Left renal pelvis (tissue), 4 donors: ENCODE measurements around the gene TAS2R38. TPM values are rescaled to one million over a fixed set of nuclear protein-coding genes. Genes with fewer than 3 reads are reported as not detected.

Experiments used
- DNase-seq, 4 donors: peaks; one replicate each; pipeline ENCODE4 v3.0.0-alpha.2; 2013; ENCODE audit warnings: low read depth in 4 of 4, low spot score in 3 of 4
- polyA plus RNA-seq, 4 donors: library from polyadenylated mRNA; unstranded; fragments of 120-200 nt; gene quantifications; one replicate each; pipeline ENCODE4 v1.2.1, GENCODE V29; 2013; ENCODE audit not compliant: insufficient read length in 4 of 4

Gene TAS2R38
- polyA plus RNA-seq, 4 donors, result 0.15 TPM; not detected in 3

DNA sequence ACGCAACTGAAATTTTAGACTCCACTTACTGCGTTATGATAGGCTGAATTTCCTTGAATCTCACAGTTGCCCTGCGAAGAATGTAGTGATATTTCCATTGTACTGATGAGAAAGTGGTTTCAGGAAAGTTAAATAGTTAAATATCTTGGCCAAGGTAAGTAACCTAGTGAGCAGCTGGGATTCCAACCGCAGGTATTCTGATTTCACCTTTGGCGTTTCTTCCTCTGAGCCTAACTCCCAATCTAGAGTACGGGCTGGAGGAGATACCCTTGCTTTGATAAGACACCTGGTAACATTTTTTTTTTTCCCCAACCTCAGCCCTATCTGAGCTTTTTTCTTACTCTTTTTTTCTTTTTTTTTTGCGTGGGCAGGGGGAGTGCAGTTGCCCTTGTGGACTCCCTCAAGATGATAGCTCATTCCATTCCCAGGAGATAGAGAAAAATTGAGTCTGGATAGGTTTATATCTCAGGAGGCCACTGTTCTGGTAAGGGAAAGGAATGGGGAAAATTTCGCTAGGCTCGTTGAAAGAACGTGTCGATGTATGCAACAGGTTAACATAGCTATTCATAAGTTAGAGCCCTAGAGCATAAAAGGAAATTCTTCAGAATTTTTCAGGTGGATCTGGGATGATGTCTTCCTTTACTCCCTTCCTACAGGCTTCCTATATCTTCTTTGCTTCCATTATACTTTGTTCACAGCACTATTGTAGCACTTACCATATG, 3.1 kb upstream of the TAS2R38 start:
- no peak for DNase-seq

DNA sequence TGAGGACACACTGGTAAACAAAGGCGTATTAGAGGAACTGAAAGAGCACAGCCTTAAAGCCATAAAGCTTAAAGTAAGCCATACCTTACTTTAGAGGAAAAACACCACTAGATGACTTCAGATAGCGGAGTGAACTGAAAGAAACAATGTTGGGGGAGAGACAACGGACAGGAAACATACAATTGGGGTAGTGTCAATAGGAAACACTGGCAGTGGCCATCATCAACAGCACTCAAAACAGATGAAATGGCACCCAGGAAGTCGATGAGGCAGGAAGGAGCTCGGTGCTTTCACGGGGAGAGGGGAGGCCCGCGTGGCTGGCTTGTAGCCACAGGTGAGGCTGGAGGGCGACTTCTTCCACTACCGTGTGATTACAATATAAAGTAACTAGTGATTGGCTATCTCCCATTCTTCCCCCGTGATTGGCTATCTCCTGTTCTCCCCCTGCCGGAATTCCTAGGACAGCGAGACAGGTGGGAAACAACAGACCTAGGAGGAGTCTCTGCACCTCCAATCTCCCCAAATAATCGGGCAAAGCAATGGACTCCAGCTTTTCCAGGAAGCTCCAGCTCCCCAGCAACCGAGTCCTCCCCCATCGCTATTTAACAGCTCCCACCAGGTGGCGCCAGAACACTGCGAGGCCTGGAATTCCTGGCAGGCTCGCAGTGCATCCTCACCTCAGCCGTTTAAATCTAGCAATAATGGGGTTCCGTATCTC, 2.4 kb upstream of the TAS2R38 start:
- peak; percentile 25 to 63 (median 44) for DNase-seq

DNA sequence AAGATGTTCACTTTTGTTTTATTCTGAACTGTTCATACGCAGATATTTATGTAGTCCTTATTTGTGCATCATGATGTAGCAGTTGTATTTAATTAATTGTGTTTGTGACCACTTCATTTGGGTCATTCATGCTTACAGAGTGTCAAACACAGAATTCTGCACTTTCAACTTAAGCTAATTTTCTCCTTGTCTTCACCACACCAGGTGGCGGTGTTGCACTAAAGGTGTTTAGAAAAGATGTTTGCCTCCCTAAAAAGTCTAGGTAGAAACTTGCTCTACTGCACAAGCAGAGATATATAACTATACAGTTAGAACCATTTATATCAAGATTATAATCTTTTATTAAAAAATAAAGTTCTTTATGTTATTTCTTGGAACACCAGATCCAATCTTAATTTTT, 1.3 kb upstream of the TAS2R38 start:
- no peak for DNase-seq

DNA sequence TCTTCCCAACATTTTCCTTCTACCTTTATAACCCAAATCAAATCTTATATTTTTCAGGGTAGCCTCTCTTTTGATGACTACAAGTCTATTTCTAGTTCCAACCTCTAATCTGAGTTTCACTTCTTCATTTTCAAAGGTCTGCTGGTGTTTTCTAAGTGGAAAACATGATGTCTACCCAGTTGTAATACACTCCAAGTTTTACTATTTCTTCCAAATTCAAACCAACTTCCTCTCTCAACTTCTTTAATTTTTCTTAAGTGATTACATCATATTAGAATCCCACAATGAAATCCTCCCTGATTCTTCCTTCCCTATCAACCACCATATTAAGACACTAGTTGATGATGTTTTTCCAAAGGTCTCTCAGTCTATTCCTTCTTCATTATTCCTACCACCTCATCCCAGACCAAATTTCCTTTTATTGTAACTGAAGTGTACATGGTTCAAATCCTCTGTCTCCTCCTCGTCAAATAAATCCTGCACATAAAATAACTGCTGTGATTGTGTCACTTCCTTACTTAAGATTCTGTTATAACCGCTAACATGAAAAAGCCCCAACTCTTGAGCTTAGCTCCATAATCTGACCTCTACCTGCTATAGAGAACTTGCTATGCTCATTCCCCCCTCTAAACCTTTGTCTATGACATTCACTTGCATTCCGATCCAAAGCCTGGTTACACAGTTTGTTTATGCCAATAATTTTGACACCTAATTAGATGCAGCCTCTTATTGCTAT, 12.7 kb downstream of the TAS2R38 start:
- DNase-seq, result no peak

DNA sequence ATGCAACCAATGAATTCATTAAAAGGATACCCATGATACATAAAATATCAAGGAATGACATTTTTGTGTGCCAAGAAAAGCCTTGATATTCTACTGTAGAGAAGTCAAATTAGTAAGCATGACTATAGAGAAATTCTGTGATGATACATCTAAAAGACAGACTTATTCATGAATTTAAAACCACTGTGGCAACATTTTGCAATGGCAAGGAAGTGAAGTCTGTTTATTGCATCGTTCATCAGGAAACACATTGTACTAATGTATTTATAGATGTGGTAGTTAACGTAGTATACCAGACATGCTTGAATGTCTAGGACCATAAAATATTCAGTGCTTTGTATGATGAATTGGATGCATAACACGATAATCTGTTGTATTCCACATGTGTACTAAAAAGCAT, 17.5 kb downstream of the TAS2R38 start:
- DNase-seq, result no peak

DNA sequence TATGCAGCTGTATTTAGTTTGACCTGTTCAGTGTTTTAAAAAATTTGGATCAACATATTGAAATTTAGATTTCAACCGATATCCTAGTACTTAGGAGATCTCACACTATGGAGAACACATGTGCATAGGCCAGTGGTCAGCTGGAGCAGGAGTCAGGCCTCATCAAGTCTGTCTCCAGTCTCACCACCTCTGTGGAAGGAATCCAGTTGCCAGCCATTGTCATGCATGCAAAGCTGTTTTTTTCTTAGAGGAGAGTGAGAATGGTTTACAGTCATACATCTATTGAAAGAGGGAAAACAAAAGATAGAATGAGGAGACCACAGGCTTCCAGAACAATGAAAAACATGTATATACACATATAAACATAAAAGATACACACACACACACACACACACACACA, 19.2 kb downstream of the TAS2R38 start:
- no peak for DNase-seq

DNA sequence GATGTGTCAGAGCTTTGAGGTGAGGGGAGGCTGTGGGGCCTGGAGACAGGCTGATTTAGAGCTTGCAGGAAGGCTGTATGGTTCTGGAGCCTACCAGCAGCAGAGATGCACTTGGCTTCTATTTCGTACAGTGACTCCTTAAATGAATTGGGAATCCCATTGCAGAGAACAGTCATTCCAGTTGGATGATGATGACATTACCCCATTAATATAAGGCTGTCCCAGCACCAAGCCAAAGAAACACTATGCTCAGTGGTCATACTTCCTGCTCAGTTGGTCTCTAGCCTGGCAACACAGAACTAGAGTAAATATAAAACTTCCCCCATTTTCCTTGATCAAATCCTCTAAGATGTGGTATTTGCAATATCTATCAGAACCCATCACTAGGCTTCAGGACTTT, 21.1 kb downstream of the TAS2R38 start:
- no peak for DNase-seq

DNA sequence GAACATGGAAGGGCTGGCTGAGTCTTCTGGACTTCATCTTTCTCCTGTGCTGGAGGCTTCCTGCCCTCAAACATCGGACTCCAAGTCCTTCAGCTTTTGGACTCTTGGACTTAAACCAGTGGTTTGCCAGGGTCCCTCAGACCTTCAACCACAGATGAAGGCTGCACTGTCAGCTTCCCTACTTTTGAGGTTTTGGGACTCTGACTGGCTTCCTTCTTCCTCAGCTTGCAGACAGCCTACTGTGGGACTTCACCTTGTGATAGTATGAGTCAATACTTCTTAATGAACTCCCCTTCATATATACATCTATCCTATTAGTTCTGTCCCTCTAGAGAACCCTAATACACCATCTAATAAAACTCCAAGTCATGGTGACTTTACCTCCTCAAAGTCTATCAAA, 22.8 kb downstream of the TAS2R38 start:
- DNase-seq, result no peak

DNA sequence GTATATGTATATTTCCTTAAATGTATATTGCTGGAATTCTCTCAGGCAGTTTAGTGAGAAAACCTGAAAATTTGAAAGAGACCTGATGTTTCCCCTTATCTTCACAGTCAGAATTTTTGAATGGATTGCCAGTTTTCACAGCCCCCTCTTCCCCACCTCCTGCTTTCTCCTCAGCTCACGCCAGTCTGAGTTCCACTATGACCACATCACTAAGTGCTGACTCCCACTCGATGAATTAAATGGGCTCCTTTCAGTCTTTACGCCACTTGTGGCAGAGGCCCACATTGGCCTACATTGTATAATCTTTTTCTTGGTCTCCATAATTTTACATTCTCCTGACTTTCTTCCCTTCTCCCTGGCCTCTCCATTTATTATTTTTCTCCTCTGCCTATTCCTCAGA, 23.7 kb downstream of the TAS2R38 start:
- no peak for DNase-seq

DNA sequence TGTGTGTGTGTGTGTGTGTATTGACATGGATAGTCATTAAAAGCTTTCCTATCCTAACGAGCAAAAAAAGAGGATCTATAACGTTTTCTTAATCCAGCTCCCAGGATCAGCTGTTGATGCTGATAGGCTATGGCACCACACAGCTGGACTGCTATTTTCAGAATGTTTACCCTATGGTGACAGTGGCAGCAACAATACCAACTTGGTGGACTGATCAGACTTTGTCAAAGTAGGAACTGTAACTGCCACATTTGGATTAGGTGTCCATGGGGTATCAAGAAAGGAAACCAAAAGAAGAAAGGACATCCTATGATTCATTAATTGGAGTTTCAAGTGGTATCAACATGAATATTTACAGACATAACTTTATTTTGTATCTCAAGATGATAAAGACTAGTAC, 24.1 kb downstream of the TAS2R38 start:
- DNase-seq, result no peak

DNA sequence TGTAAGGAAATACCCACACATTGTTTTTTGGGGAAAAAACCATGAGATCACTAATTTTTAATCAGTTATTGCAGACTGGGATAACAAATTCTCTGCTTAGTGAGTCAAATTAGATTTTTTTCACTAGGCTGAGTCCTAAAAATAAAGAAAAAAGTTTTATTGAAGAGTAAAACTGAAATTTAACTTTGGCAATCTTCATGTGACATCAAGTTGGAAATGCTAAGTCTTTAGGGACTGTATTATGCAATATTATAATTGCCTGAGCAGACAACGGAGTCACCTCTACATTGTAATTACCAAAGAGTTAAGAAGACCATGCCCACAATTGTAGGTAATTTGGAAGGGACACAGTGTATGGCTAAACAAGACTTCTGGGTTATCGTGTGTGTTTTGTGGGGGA, 24.6 kb downstream of the TAS2R38 start:
- DNase-seq, result no peak

DNA sequence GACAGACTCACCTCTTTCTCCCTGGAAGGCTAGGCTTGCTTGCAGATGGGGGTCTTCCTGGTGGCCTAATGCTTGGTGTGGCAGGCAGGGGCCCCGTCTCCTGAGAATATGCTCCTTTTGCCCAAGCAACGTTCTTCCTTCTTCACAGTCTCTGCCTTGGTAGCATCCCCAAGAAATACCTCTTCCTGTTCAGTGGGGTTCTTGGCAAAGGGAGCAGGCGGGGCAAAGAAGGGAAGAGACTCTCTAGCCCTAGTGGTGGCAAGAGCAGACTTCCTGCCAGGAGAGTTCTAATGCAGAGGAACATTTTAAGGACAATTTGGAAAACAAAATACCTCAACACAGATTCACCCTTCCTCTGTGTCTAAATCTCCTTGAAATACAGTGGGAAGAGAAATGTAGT, 26.8 kb downstream of the TAS2R38 start, which contains the start of gene CLEC5A:
Gene CLEC5A, minus strand, starts transcription at position 179 of the 400 bp plus-strand sequence. CDS start 682 bp downstream, outside the sequence.
- DNase-seq, result no peak

DNA sequence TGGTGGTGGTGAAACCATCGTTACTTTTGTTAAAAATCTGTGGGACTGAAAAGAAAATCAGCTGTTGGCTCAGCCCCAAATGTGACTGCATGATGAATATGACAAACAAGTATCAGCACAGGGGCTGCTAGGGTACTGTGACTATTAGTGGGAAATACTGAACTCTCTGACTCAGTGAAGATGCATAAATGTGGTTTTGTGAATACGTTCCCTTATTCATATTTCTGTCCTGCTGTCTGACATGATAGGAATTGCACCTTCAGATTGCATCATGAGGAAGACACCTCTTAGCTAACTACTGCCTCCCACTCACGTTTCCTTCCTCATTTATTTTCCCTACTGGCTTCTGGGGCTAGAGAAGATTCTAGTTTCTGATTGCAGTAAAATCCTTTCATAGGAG, 28.2 kb downstream of the TAS2R38 start:
- DNase-seq, result no peak

DNA sequence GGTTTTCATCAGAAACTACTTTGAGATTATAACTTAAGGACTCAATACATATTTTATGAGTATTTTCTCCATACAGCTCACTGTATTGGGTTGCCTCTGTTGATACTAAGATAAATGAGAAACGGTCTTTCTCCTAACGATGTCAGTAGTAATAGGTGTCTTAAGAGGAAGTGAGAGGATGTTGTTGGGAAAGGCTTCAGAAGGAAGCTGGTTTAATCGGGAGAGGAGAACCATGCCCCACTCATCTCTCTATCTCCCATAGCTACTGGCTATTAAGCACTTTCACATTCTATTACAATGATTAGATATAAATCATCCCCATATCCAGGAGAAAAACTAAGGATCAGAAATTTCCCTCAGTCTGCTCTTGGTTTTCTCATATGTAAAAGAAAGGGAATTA, 28.8 kb downstream of the TAS2R38 start:
- no peak for DNase-seq

DNA sequence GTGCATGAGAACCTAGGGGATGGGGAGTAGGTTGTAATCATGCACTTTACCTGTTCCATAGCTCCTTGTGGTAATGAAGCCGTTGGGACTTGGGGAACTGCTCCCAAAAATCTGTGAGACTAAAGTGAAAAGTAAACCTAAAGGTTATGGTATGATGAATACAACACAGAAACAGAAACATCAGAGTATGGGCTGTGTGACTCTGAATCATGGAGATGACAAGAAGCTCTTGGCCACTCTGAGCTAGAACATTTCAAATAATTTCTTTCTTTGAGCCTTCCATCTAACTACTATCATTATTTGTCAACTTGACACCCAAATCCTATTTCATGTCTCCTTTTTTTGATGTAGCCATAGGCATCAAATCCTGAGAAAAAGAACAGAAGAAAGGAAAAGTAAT, 29.7 kb downstream of the TAS2R38 start:
- DNase-seq, result no peak

DNA sequence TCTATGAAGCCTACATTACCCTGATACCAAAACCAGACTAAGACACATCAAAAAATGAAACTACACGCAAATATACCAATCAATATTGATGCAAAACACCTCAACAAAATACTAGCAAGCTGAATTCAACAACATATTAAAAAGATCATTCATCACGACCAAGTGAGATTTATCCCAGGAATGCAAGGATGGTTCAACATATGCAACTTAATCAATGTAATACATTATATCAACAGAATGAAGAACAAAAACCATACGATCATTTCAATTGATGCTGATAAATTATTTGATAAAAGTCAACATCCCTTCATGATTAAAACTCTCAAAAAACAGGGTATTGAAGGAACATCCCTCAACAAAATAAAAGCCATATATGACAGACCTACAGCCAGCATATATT, 32.5 kb downstream of the TAS2R38 start:
- DNase-seq, result no peak

DNA sequence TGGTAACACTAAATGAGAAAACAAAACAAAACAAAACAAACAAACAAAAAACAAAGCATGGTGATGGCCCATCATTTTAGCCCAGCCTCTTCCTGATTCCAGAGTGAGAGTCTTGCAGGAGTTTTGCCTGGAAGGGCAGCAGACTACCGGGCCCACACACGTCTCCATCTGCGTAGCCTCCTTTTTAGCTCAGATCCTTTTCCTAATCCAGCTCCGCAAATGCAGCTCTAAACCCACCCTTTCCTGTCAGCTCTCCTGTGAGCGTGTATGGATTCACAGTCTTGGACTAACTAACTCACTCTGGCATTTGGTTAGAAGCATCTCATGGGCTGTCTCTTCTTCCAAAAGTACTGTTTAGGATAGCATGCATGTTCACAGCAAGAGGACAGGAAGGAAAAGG, 43.4 kb downstream of the TAS2R38 start:
- no peak for DNase-seq

DNA sequence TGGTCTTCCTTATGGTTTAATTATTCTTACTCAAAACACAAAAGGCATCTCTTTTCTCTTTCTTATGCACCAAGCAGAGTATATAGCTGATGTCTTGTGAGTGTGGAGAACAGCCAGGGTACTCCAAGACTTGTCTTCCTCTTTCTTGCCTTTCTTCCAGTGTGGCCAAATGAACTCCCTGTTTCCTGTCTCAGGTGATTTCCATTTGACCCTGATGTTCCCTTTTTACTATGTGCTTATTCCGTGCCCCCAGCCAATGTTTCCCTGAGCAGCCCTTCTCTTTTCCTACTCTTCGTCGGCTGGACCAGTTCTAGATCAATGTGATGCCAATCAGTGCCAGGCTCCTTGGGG, 44.8 kb downstream of the TAS2R38 start:
- DNase-seq, result no peak

DNA sequence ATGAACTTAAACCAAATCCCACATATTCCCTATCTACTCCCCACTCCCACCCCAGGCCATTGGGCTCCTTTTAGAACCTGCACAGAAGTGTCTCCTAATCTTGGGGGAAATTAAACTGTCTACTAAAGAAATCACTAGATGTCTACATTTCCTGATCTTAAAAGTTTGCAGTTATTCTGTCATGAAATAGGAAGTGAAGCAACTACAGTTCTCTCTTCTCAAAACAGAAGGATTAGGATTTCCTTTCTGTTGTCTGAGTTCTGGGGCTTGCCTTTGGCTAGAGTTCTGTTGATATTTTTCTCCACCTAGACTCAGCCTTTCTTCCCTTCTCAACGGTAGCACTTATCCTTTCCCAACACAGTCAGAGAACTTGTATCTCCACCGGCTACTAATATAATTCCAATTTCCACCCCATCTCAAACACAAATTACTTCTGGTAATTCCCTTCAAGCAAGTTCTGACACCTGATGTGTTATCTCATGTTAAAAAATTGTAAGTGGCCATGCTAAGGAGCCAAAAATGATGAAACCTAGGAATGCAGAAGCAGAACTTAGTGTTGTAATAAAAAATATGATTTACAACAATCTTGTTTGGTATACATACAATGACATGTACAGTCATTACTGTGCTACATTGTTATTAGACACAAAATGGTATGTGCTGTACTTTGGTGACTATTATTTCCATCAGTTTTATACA, 45.3 kb downstream of the TAS2R38 start:
- DNase-seq, result no peak
